Measurements from ENCODE around the gene CACNG4. TPM values are rescaled to one million over a fixed set of nuclear protein-coding genes. Genes with fewer than 3 reads are reported as not detected.
A peak's percentile ranks its signal among the peaks of the same experiment; 100 is the strongest.

Gene CACNG4
- total and polyA plus RNA-seq, 4 experiments from 2014 or later: not detected

- DNase-seq: no peak
- Histone ChIP-seq H3K4me1 (ENCODE audit: insufficient read depth, low read length) (no peaks in the 10 kb centered on the region), H3K27me3 (ENCODE audit: insufficient read depth, low read length) (no peaks in the 10 kb centered on the region), H3K9me3 (ENCODE audit: control insufficient read depth in 1 of 2, low read length in 2 of 2) (no peaks in the 10 kb centered on the region), H3K36me3 (ENCODE audit: insufficient read depth, low read length) (no peaks in the 10 kb centered on the region), H3K27ac (ENCODE audit: low read depth, low read length) (no peak overlapping the region), H3K4me3 (ENCODE audit: low read length in 2 of 2) (no peak overlapping the region)
- intact Hi-C loops (cut with micrococcal nuclease): no loop called here
- Mint-ChIP-seq H3K27ac (peak overlapping the region in 1 of 7 donors; percentile 53), H3K4me3 (no peak overlapping the region), H3K9me3 (no peaks in the 10 kb centered on the region), H3K27me3 (peaks cover 8 to 9% of the 10 kb centered on the region in 2 donors), H3K36me3 (no peaks in the 10 kb centered on the region), H3K4me1 (no peaks in the 10 kb centered on the region)
- POLR2A ChIA-PET (ENCODE audit: partially characterized antibody): no interaction called here
- CTCF ChIA-PET (ENCODE audit: partially characterized antibody): no interaction called here
These were observed 7.6 kb upstream of the CACNG4 start for GRCh38 chr17:66956941-66957340.

GRCh38 chr17:66957343-66957742 lies 7.2 kb upstream of the CACNG4 start:
- POLR2A ChIA-PET (ENCODE audit: partially characterized antibody): no interaction called here
- intact Hi-C loops (cut with micrococcal nuclease): no loop called here
- peak overlapping the region in 1 of 7 donors; percentile 53 for H3K27ac Mint-ChIP-seq
- no peaks in the 10 kb centered on the region for H3K4me1 Mint-ChIP-seq
- peaks cover 11 to 12% of the 10 kb centered on the region in 2 donors for H3K27me3 Mint-ChIP-seq
- Histone ChIP-seq H3K9me3 (ENCODE audit: control insufficient read depth in 1 of 2, low read length in 2 of 2) (no peaks in the 10 kb centered on the region), H3K4me1 (ENCODE audit: insufficient read depth, low read length) (no peaks in the 10 kb centered on the region), H3K27ac (ENCODE audit: low read depth, low read length) (no peak overlapping the region), H3K27me3 (ENCODE audit: insufficient read depth, low read length) (peaks cover 3% of the 10 kb centered on the region), H3K36me3 (ENCODE audit: insufficient read depth, low read length) (no peaks in the 10 kb centered on the region), H3K4me3 (ENCODE audit: low read length in 2 of 2) (no peak overlapping the region)
- CTCF ChIA-PET (ENCODE audit: partially characterized antibody): no interaction called here
- H3K4me3 Mint-ChIP-seq: no peak overlapping the region
- no peak for DNase-seq
- no peaks in the 10 kb centered on the region for H3K9me3 Mint-ChIP-seq
- no peaks in the 10 kb centered on the region for H3K36me3 Mint-ChIP-seq

- intact Hi-C loops (cut with micrococcal nuclease): no loop called here
- H3K27me3 Mint-ChIP-seq: peaks cover 17 to 18% of the 10 kb centered on the region in 2 donors
- H3K4me1 Mint-ChIP-seq: peaks cover 0 to 3% (median under 1%) of the 10 kb centered on the region in 4 donors
- H3K9me3 ChIP-seq (ENCODE audit: control insufficient read depth in 1 of 2, low read length in 2 of 2): no peaks in the 10 kb centered on the region
- ChIA-PET CTCF (ENCODE audit: partially characterized antibody) (no interaction called here), POLR2A (ENCODE audit: partially characterized antibody) (no interaction called here)
- no peak for DNase-seq
- H3K27ac ChIP-seq (ENCODE audit: low read depth, low read length): no peak overlapping the region
- no peaks in the 10 kb centered on the region for H3K4me1 ChIP-seq (ENCODE audit: insufficient read depth, low read length)
- H3K9me3 Mint-ChIP-seq: no peaks in the 10 kb centered on the region
- no peak overlapping the region for H3K4me3 ChIP-seq (ENCODE audit: low read length in 2 of 2)
- no peak overlapping the region for H3K4me3 Mint-ChIP-seq
- H3K36me3 ChIP-seq (ENCODE audit: insufficient read depth, low read length): no peaks in the 10 kb centered on the region
- no peaks in the 10 kb centered on the region for H3K36me3 Mint-ChIP-seq
- no peak overlapping the region for H3K27ac Mint-ChIP-seq
- H3K27me3 ChIP-seq (ENCODE audit: insufficient read depth, low read length): peaks cover 4% of the 10 kb centered on the region
These were observed 6.4 kb upstream of the CACNG4 start for GRCh38 chr17:66957951-66958579.

DNA sequence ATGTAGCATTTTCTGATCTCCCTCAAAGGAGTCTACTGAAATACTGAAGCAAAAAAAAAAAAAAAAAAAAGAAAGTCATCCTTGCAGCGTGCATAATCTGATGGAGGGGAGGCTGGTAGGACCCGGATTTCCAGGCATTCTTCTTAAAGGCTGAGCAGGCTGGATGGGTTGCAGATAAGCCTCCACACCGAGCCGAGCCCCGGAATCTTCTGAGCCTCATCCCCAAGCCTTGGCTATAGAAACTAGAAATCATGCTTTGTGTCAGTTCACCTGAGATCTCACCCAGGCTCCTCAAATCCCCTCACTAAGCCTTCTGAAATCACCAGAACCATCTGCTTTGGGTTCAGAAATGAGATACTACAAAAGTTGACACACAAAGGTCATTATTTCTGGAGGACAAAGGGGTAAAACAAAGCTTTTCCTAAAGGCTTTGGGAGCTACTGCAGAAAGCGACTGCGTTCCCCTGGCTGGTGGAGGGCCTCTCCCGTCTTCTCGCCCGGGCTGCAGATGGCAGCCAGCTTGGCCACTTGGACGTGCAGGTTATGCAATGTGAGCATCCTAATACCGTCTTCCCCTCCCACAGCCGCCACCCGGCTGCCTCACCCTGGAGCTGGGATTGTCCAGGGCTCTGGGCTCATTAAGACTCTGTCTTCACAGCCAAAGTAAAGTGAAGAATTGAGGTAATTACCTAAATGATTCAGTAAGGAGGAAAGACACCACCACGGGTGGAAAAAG lies 4.7 kb upstream of the CACNG4 start:
- no peak overlapping the region for H3K27ac Mint-ChIP-seq
- DNase-seq: no peak

DNA sequence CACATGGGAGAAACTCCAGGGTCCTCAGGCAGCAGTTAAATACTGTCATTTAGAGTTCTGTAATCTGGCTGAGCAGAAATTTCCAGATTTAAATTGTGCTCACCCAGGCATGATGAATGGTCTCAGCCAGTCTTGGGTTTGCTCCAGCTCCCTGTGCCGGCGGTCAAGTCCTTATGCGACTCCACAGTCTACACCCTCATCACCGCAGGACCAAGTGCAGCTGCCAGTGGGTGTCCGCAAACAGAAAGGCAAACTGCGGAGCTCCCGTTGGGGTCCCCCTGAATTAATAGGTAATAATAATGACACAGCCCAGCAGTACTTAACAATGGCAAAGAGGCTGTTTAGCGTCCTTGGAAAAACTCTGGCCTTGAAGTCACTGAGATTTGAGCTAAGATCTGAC lies 3.9 kb upstream of the CACNG4 start:
- intact Hi-C loops (cut with micrococcal nuclease): no loop called here
- H3K4me3 ChIP-seq (ENCODE audit: low read length in 2 of 2): no peak overlapping the region
- no peak overlapping the region for H3K4me3 Mint-ChIP-seq
- no peak overlapping the region for H3K27ac Mint-ChIP-seq
- POLR2A ChIA-PET (ENCODE audit: partially characterized antibody): no interaction called here
- no peak for DNase-seq
- CTCF ChIA-PET (ENCODE audit: partially characterized antibody): no interaction called here
- H3K4me1 Mint-ChIP-seq: peaks cover 0 to 11% (median 4%) of the 10 kb centered on the region in 4 donors
- peaks cover 27 to 28% of the 10 kb centered on the region in 2 donors for H3K27me3 Mint-ChIP-seq
- no peak overlapping the region for H3K27ac ChIP-seq (ENCODE audit: low read depth, low read length)
- H3K4me1 ChIP-seq (ENCODE audit: insufficient read depth, low read length): peaks cover under 1% of the 10 kb centered on the region
- no peaks in the 10 kb centered on the region for H3K9me3 Mint-ChIP-seq
- H3K27me3 ChIP-seq (ENCODE audit: insufficient read depth, low read length): peaks cover 4% of the 10 kb centered on the region
- H3K36me3 Mint-ChIP-seq: no peaks in the 10 kb centered on the region
- no peaks in the 10 kb centered on the region for H3K9me3 ChIP-seq (ENCODE audit: control insufficient read depth in 1 of 2, low read length in 2 of 2)
- H3K36me3 ChIP-seq (ENCODE audit: insufficient read depth, low read length): no peaks in the 10 kb centered on the region

More for the DNA sequence above, 4.7 kb upstream of the CACNG4 start:
- peaks cover 4% of the 10 kb centered on the region for H3K27me3 ChIP-seq (ENCODE audit: insufficient read depth, low read length)
- Mint-ChIP-seq H3K27me3 (peaks cover 27 to 28% of the 10 kb centered on the region in 2 donors), H3K4me1 (peaks cover 0 to 11% (median 4%) of the 10 kb centered on the region in 4 donors), H3K4me3 (no peak overlapping the region), H3K9me3 (no peaks in the 10 kb centered on the region), H3K36me3 (no peaks in the 10 kb centered on the region)
- H3K27ac ChIP-seq (ENCODE audit: low read depth, low read length): no peak overlapping the region
- intact Hi-C loops (cut with micrococcal nuclease): no loop called here
- H3K4me3 ChIP-seq (ENCODE audit: low read length in 2 of 2): no peak overlapping the region
- H3K9me3 ChIP-seq (ENCODE audit: control insufficient read depth in 1 of 2, low read length in 2 of 2): no peaks in the 10 kb centered on the region
- ChIA-PET POLR2A (ENCODE audit: partially characterized antibody) (no interaction called here), CTCF (ENCODE audit: partially characterized antibody) (no interaction called here)
- no peaks in the 10 kb centered on the region for H3K4me1 ChIP-seq (ENCODE audit: insufficient read depth, low read length)
- H3K36me3 ChIP-seq (ENCODE audit: insufficient read depth, low read length): no peaks in the 10 kb centered on the region

GRCh38 chr17:66963521-66963908 lies 992 bp upstream of the CACNG4 start:
- CTCF ChIA-PET (ENCODE audit: partially characterized antibody): no interaction called here
- Mint-ChIP-seq H3K27ac (no peak overlapping the region), H3K4me3 (peak overlapping the region; percentile 13 to 75 (median 49)), H3K4me1 (peaks cover 1 to 28% (median 16%) of the 10 kb centered on the region in 4 donors), H3K27me3 (peaks cover 41 to 46% of the 10 kb centered on the region in 2 donors), H3K36me3 (no peaks in the 10 kb centered on the region), H3K9me3 (no peaks in the 10 kb centered on the region)
- POLR2A ChIA-PET (ENCODE audit: partially characterized antibody): no interaction called here
- no peaks in the 10 kb centered on the region for H3K9me3 ChIP-seq (ENCODE audit: control insufficient read depth in 1 of 2, low read length in 2 of 2)
- H3K27me3 ChIP-seq (ENCODE audit: insufficient read depth, low read length): peaks cover 9% of the 10 kb centered on the region
- peaks cover 9% of the 10 kb centered on the region for H3K4me1 ChIP-seq (ENCODE audit: insufficient read depth, low read length)
- no peaks in the 10 kb centered on the region for H3K36me3 ChIP-seq (ENCODE audit: insufficient read depth, low read length)
- intact Hi-C loops (cut with micrococcal nuclease): no loop called here
- DNase-seq: no peak
- no peak overlapping the region for H3K4me3 ChIP-seq (ENCODE audit: low read length in 2 of 2)
- no peak overlapping the region for H3K27ac ChIP-seq (ENCODE audit: low read depth, low read length)

GRCh38 chr17:66964930-66965800 lies 658 bp downstream of the CACNG4 start:
- Mint-ChIP-seq H3K9me3 (no peaks in the 10 kb centered on the region), H3K36me3 (no peaks in the 10 kb centered on the region), H3K4me1 (peaks cover 1 to 28% (median 16%) of the 10 kb centered on the region in 4 donors), H3K4me3 (peak overlapping the region in 7 of 8 donors; percentile 33 to 78 (median 65)), H3K27ac (no peak overlapping the region), H3K27me3 (peaks cover 42 to 49% of the 10 kb centered on the region in 2 donors)
- intact Hi-C loops (cut with micrococcal nuclease): no loop called here
- Histone ChIP-seq H3K27me3 (ENCODE audit: insufficient read depth, low read length) (peaks cover 9% of the 10 kb centered on the region), H3K4me3 (ENCODE audit: low read length in 2 of 2) (peak overlapping the region in 1 of 2 donors; percentile 35), H3K36me3 (ENCODE audit: insufficient read depth, low read length) (no peaks in the 10 kb centered on the region), H3K4me1 (ENCODE audit: insufficient read depth, low read length) (peaks cover 9% of the 10 kb centered on the region), H3K9me3 (ENCODE audit: control insufficient read depth in 1 of 2, low read length in 2 of 2) (no peaks in the 10 kb centered on the region), H3K27ac (ENCODE audit: low read depth, low read length) (no peak overlapping the region)
- ChIA-PET CTCF (ENCODE audit: partially characterized antibody) (no interaction called here), POLR2A (ENCODE audit: partially characterized antibody) (no interaction called here)
- DNase-seq: no peak

Data from CD4-positive, alpha-beta memory T cell (primary cell).